IMR-90 (cell line): ENCODE data around the gene MYOZ3. TPM values are rescaled to one million over a fixed set of nuclear protein-coding genes. Genes with fewer than 3 reads are reported as not detected.

Experiments used
- ATAC-seq: fragments of 200-7000 bp; cut with Tn5 transposase; 2 replicates; pipeline ENCODE4 v1.9.1; 2020; ENCODE audit warnings: low read depth, mild to moderate bottlenecking, moderate library complexity
- BruUV-seq: library from RNA; stranded (reverse); fragments of 400-500 nt; replicated peaks from 2 replicates; lab custom pipeline; 2021; lab: Mats Ljungman, UMichigan
- CTCF ChIA-PET: fragments of 300-600 bp; formaldehyde crosslinking; extraction: SDS; loops from one replicate; lab custom pipeline; 2021; ENCODE audit warnings: antibody characterized with exemption; lab: Yijun Ruan, JAX
- POLR2A ChIA-PET: fragments of 300-600 bp; sonication (Branson Sonifier 250); formaldehyde crosslinking; loops from one replicate; lab custom pipeline; 2022; ENCODE audit warnings: antibody characterized with exemption; ENCODE audit not compliant: unreplicated experiment; lab: Charles Lee
- DNase-seq: peaks from one replicate; pipeline ENCODE4 v3.0.0; 2013
- H2AFZ ChIP-seq: replicated peaks from 2 replicates; pipeline ENCODE3; 2013; ENCODE audit warnings: low read length, mild to moderate bottlenecking; ENCODE audit not compliant: poor library complexity
- H2AK5ac ChIP-seq: 2 replicates; pipeline ENCODE4 v1.6.1; 2013; ENCODE audit warnings: low read depth, low read length, inconsistent platforms
- H2AK9ac ChIP-seq: replicated peaks from 2 replicates; pipeline ENCODE3; 2013; ENCODE audit warnings: mild to moderate bottlenecking, low read depth, low read length, moderate library complexity; ENCODE audit not compliant: poor library complexity
- H2BK120ac ChIP-seq: 2 replicates; pipeline ENCODE4 v1.6.1; 2013; ENCODE audit warnings: low read depth, low read length, inconsistent platforms
- H2BK15ac ChIP-seq: 3 replicates; pipeline ENCODE4 v1.6.1; 2013; ENCODE audit warnings: low read depth, low read length, inconsistent platforms
- H2BK20ac ChIP-seq: 2 replicates; pipeline ENCODE4 v1.6.1; 2013; ENCODE audit warnings: low read depth, mild to moderate bottlenecking, inconsistent platforms, low read length, moderate library complexity
- H2BK5ac ChIP-seq: 2 replicates; pipeline ENCODE4 v1.6.1; 2013; ENCODE audit warnings: mild to moderate bottlenecking, low read depth, low read length, inconsistent platforms; ENCODE audit not compliant: poor library complexity, severe bottlenecking
- H3K14ac ChIP-seq: replicated peaks from 2 replicates; pipeline ENCODE4 v1.6.1; 2013; ENCODE audit warnings: low read depth, low read length, inconsistent platforms
- H3K18ac ChIP-seq: 2 replicates; pipeline ENCODE4 v1.6.1; 2013; ENCODE audit warnings: low read depth, low read length, control low read depth
- H3K23ac ChIP-seq: 2 replicates; pipeline ENCODE4 v1.6.1; 2013; ENCODE audit warnings: low read depth, low read length, inconsistent platforms
- H3K27ac ChIP-seq: 2 replicates; pipeline ENCODE4 v1.5.1; 2013; ENCODE audit warnings: mild to moderate bottlenecking, control low read depth, low read length; ENCODE audit not compliant: insufficient read depth
- H3K27me3 ChIP-seq: 2 replicates; pipeline ENCODE4 v1.6.1; 2013; ENCODE audit warnings: low read length; ENCODE audit not compliant: control insufficient read depth, insufficient read depth
- H3K36me3 ChIP-seq: 2 replicates; pipeline ENCODE4 v1.6.1; 2013; ENCODE audit warnings: low read length, mixed read lengths; ENCODE audit not compliant: control insufficient read depth, insufficient read depth
- H3K4ac ChIP-seq: 2 replicates; pipeline ENCODE4 v1.6.1; 2013; ENCODE audit warnings: low read depth, low read length, inconsistent platforms
- H3K4me1 ChIP-seq: 2 replicates; pipeline ENCODE4 v1.6.1; 2013; ENCODE audit warnings: low read length, mixed read lengths; ENCODE audit not compliant: control insufficient read depth, insufficient read depth
- H3K4me2 ChIP-seq: 2 replicates; pipeline ENCODE4 v1.6.1; 2013; ENCODE audit warnings: low read depth, mild to moderate bottlenecking, control low read depth, low read length, moderate library complexity
- H3K4me3 ChIP-seq: 2 replicates; pipeline ENCODE4 v1.5.1; 2013; ENCODE audit warnings: low read depth, mild to moderate bottlenecking, control low read depth, low read length, moderate library complexity; ENCODE audit not compliant: insufficient read depth
- H3K56ac ChIP-seq: 2 replicates; pipeline ENCODE4 v1.6.1; 2013; ENCODE audit warnings: low read length, inconsistent platforms; ENCODE audit not compliant: insufficient read depth; ENCODE audit errors: extremely low read depth
- H3K79me1 ChIP-seq, 2 experiments: 2 replicates each; pipeline ENCODE4 v1.6.1; 2013; ENCODE audit warnings: low read length in 2 of 2, inconsistent platforms in 1 of 2, low read depth in 1 of 2
- H3K9ac ChIP-seq: 2 replicates; pipeline ENCODE4 v1.6.1; 2013; ENCODE audit warnings: low read depth, low read length, control low read depth
- H3K9me1 ChIP-seq: 2 replicates; pipeline ENCODE4 v1.6.1; 2013; ENCODE audit warnings: low read length, inconsistent platforms; ENCODE audit not compliant: insufficient read depth
- H3K9me3 ChIP-seq: 2 replicates; pipeline ENCODE4 v1.6.1; 2013; ENCODE audit warnings: low read length; ENCODE audit not compliant: control insufficient read depth, insufficient read depth
- H4K20me1 ChIP-seq: 2 replicates; pipeline ENCODE4 v1.6.1; 2013; ENCODE audit warnings: low read length, inconsistent platforms; ENCODE audit not compliant: insufficient read depth
- H4K5ac ChIP-seq: 2 replicates; pipeline ENCODE4 v1.6.1; 2013; ENCODE audit warnings: mild to moderate bottlenecking, low read depth, low read length, control low read depth
- H4K8ac ChIP-seq, 2 experiments: 2 replicates each; pipeline ENCODE4 v1.6.1; 2013; ENCODE audit warnings: low read depth in 2 of 2, low read length in 2 of 2, control low read depth in 1 of 2, inconsistent platforms in 1 of 2
- H4K91ac ChIP-seq: 2 replicates; pipeline ENCODE4 v1.6.1; 2013; ENCODE audit warnings: low read depth, low read length, inconsistent platforms; ENCODE audit not compliant: insufficient read depth
- CEBPB ChIP-seq: IDR thresholded peaks from 2 replicates; pipeline ENCODE4 v1.6.1; 2012; ENCODE audit warnings: low read depth, low read length, improper control_type of control experiment
- ELK1 ChIP-seq: fragments of 150-350 bp; IDR thresholded peaks from 2 replicates; pipeline ENCODE4 v1.6.1; 2016; ENCODE audit warnings: low read depth, mild to moderate bottlenecking, low read length, moderate library complexity, borderline replicate concordance
- MXI1 ChIP-seq: IDR thresholded peaks from 2 replicates; pipeline ENCODE4 v1.6.1; 2012; ENCODE audit warnings: low read depth, mild to moderate bottlenecking, low read length, moderate library complexity, borderline replicate concordance
- USF2 ChIP-seq: fragments of 150-350 bp; IDR thresholded peaks from 2 replicates; pipeline ENCODE4 v1.6.1; 2017; ENCODE audit warnings: mild to moderate bottlenecking, antibody characterized with exemption, low read length, low read depth
- WGBS, 2 experiments: methylation state at CpG; one replicate each; pipeline versions ENCODE4 v1.1.5 to v1.1.7; 2013; ENCODE audit warnings: missing lambda C conversion rate in 2 of 2; ENCODE audit not compliant: insufficient read length in 1 of 2; ENCODE audit errors: extremely low coverage in 2 of 2; 5-methylcytosine and 5-hydroxymethylcytosine counted together
- dilution Hi-C: fragments of 300-500 bp; cut with HindIII; formaldehyde crosslinking; loops from one replicate; pipeline ENCODE4 v1.14.3; 2018; ENCODE audit warnings: low sequenced_read_pairs; ENCODE audit not compliant: unreplicated experiment
- in situ Hi-C: fragments of 300-500 bp; cut with MboI; formaldehyde crosslinking; loops from 3 replicates; pipeline ENCODE4 v1.14.3; 2019; ENCODE audit warnings: low sequenced_read_pairs, inconsistent platforms, mixed read lengths
- intact Hi-C: fragments of 100-400 bp; cut with micrococcal nuclease; formaldehyde crosslinking; loops from 2 replicates; pipeline ENCODE4 v1.10.0; 2022
- polyA plus RNA-seq, 3 experiments: library from polyadenylated mRNA; depleted of rRNA; stranded (reverse); fragments of >200 nt; gene quantifications; 2 replicates each; pipeline ENCODE4 v1.2.3, GENCODE V29; 2012; ENCODE audit warnings: low replicate concordance in 1 of 3
- total RNA-seq: library from RNA; depleted of rRNA; stranded (reverse); fragments of >200 nt; gene quantifications from 2 replicates; pipeline ENCODE4 v1.2.3, GENCODE V29; 2012

The MYOZ3 gene
- total and polyA plus RNA-seq, 2 of the 4 experiments (the other 2 are of a cell fraction), result under 0.01 to 0.24 TPM

GRCh38 chr5:150676578-150676977, 15.5 kb downstream of the MYOZ3 start:
- no peak overlapping the region for H4K91ac ChIP-seq
- DNase-seq (no peak), ATAC-seq (no peak)
- no peak overlapping the region for H2AFZ ChIP-seq
- H2BK120ac ChIP-seq, result no peak overlapping the region
- no peak overlapping the region for H3K4ac ChIP-seq
- no peak overlapping the region for H3K56ac ChIP-seq
- no peaks in the 10 kb centered on the region for H3K79me1 ChIP-seq
- no peak overlapping the region for H2BK15ac ChIP-seq
- no peaks in the 10 kb centered on the region for H3K36me3 ChIP-seq
- no peak overlapping the region for H4K5ac ChIP-seq
- 96% methylated on average over 4 of the region's 9 CpGs; no CpG with 5 or more reads in 1 of the 2 experiments for WGBS, 2 experiments
- peaks cover 13% of the 10 kb centered on the region for H3K4me1 ChIP-seq
- in situ Hi-C loops (no loop called here), intact Hi-C loops (no loop called here), dilution Hi-C loops (no loop called here)
- H3K23ac ChIP-seq, result no peak overlapping the region
- H3K9ac ChIP-seq, result no peak overlapping the region
- BruUV-seq, result no TSS peak
- TF ChIP-seq MXI1 (no peak), CEBPB (no peak), ELK1 (no peak), USF2 (no peak)
- H2BK5ac ChIP-seq, result no peak overlapping the region
- CTCF ChIA-PET, result no interaction called here
- POLR2A ChIA-PET, result no interaction called here
- H3K14ac ChIP-seq, result no peak overlapping the region
- peaks cover 8% of the 10 kb centered on the region for H3K9me1 ChIP-seq
- no peak overlapping the region for H2BK20ac ChIP-seq
- H3K4me3 ChIP-seq, result no peak overlapping the region
- no peak overlapping the region for H3K27ac ChIP-seq
- no peaks in the 10 kb centered on the region for H3K9me3 ChIP-seq
- peaks cover 6% of the 10 kb centered on the region for H3K27me3 ChIP-seq
- no peak overlapping the region for H3K18ac ChIP-seq
- H4K20me1 ChIP-seq, result no peaks in the 10 kb centered on the region
- H3K4me2 ChIP-seq, result no peak overlapping the region
- no peak overlapping the region for H4K8ac ChIP-seq
- no peak overlapping the region for H2AK5ac ChIP-seq
- H2AK9ac ChIP-seq, result no peak overlapping the region
